K562 (cell line): ENCODE results near the gene CS. TPM values are rescaled to one million over a fixed set of nuclear protein-coding genes. Genes with fewer than 3 reads are reported as not detected.

ENCODE experiments used
- ATF1 ChIP-seq, 2 experiments: fragments of 450-650 bp in 1 of 2; IDR thresholded peaks; 2 replicates each; pipeline ENCODE4 v1.6.1; 2016; ENCODE audit warnings: missing compliant biosample characterization in 1 of 2, missing genetic modification characterization in 1 of 2
- CLOCK ChIP-seq: fragments of 250-450 bp; sonication (Bioruptor Pico); IDR thresholded peaks from 2 replicates; pipeline ENCODE4 v1.4.0; 2020; ENCODE audit warnings: mild to moderate bottlenecking, moderate library complexity, borderline replicate concordance
- DACH1 ChIP-seq: fragments of 450-650 bp; IDR thresholded peaks from 2 replicates; pipeline ENCODE4 v1.6.1; 2018; ENCODE audit not compliant: partially characterized antibody
- ETV5 ChIP-seq: sonication (generic); formaldehyde crosslinking; IDR thresholded peaks from 2 replicates; pipeline ENCODE4 v1.4.0; 2020; ENCODE audit warnings: low read depth, mild to moderate bottlenecking, missing genetic modification reagents
- HDAC1 ChIP-seq, 2 experiments: fragments of 450-650 bp; IDR thresholded peaks; 2 replicates each; pipeline ENCODE4 v1.6.1; 2016 to 2017; ENCODE audit warnings: inconsistent platforms in 1 of 2, mild to moderate bottlenecking in 1 of 2, moderate library complexity in 1 of 2
- MAX ChIP-seq: sonication (generic); formaldehyde crosslinking; IDR thresholded peaks from 2 replicates; pipeline ENCODE4 v1.9.0; 2022; ENCODE audit warnings: mild to moderate bottlenecking, missing genetic modification reagents
- NFATC3 ChIP-seq: fragments of 450-650 bp; IDR thresholded peaks from 2 replicates; pipeline ENCODE4 v1.6.1; 2017; ENCODE audit warnings: mild to moderate bottlenecking
- NFXL1 ChIP-seq: fragments of 450-650 bp; formaldehyde crosslinking; IDR thresholded peaks from 2 replicates; pipeline ENCODE4 v1.4.0; 2021; ENCODE audit warnings: mild to moderate bottlenecking
- RNF219 ChIP-seq: fragments of 250-450 bp; sonication (Bioruptor Pico); IDR thresholded peaks from 2 replicates; pipeline ENCODE4 v1.5.0; 2022; ENCODE audit warnings: mild to moderate bottlenecking
- SMAD4 ChIP-seq: fragments of 250-450 bp; sonication (Bioruptor Pico); conservative IDR thresholded peaks from 2 replicates; pipeline ENCODE4 v1.8.0; 2021; ENCODE audit warnings: inconsistent platforms, mild to moderate bottlenecking, moderate library complexity
- SMARCA5 ChIP-seq: fragments of 450-650 bp; IDR thresholded peaks from 2 replicates; pipeline ENCODE4 v1.6.1; 2016
- SMARCC2 ChIP-seq: fragments of 450-650 bp; IDR thresholded peaks from 2 replicates; pipeline ENCODE4 v1.6.1; 2017; ENCODE audit warnings: antibody characterized with exemption, moderate library complexity, mild to moderate bottlenecking, low read depth
- ZBTB43 ChIP-seq: sonication (generic); formaldehyde crosslinking; IDR thresholded peaks from 2 replicates; pipeline ENCODE4 v1.8.0; 2023; ENCODE audit warnings: mild to moderate bottlenecking, missing genetic modification reagents
- ZNF707 ChIP-seq: fragments of 250-450 bp; sonication (Bioruptor Pico); conservative IDR thresholded peaks from 2 replicates; pipeline ENCODE4 v1.8.0; 2022; ENCODE audit warnings: inconsistent platforms, mild to moderate bottlenecking, moderate library complexity
- ZNF785 ChIP-seq: fragments of 250-450 bp; sonication (Bioruptor Pico); IDR thresholded peaks from 2 replicates; pipeline ENCODE4 v1.4.0; 2020; ENCODE audit warnings: mild to moderate bottlenecking
- polyA plus RNA-seq, 8 experiments: library from polyadenylated mRNA; depleted of rRNA in 4 of 8; stranded (reverse) in 5 of 8; unstranded in 3 of 8; fragments of >200 nt; fragmentation: Nextera tagmentation in 2 of 8; fragmentation: Illumina TruSeq in 1 of 8; extraction: Ambion mirVana in 2 of 8; extraction: Trizol in 1 of 8; gene quantifications; 2 replicates each; pipeline versions ENCODE4 v1.2.1 to v1.2.3, GENCODE V29; 2011 to 2014; ENCODE audit warnings: inconsistent platforms in 1 of 8, missing spikeins in 1 of 8
- total RNA-seq, 7 experiments: library from RNA; depleted of rRNA in 6 of 7; stranded (reverse); fragments of >200 nt in 6 of 7; fragmentation: Illumina TruSeq in 2 of 7; extraction: Trizol in 2 of 7; gene quantifications; 2 replicates each; pipeline versions ENCODE4 v1.2.1 to v1.2.3, GENCODE V29; 2011 to 2021; ENCODE audit warnings: low replicate concordance in 1 of 7

Gene CS
- total and polyA plus RNA-seq, 9 of the 15 experiments (the other 6 are each of a cell fraction or from before 2014, with no cell fraction given) = 99.9 to 390 (median 149) TPM

- TF ChIP-seq CLOCK (CRISPR knock-in tag) (no peak), MAX (CRISPR knock-in tag) (peak; percentile 76), ZNF707 (CRISPR knock-in tag) (0 out of 2 replicates have a peak, but pooled peaks have one; percentile 31), DACH1 (no peak), SMARCC2 (no peak), RNF219 (CRISPR knock-in tag) (0 out of 2 replicates have a peak, but pooled peaks have one; percentile 31), NFXL1 (CRISPR knock-in tag) (no peak), SMAD4 (peak; percentile 92), NFATC3 (no peak), HDAC1 (IDR thresholded peaks at IDR 0.05) (peak in 1 of 2 experiments; percentile 30; a peak in 2 of 4 replicates), ZBTB43 (CRISPR knock-in tag) (0 out of 2 replicates have a peak, but pooled peaks have one; percentile 42), ETV5 (CRISPR knock-in tag) (peak; percentile 50; the same call in 1 of the 2 replicates), ZNF785 (CRISPR knock-in tag) (no peak), ATF1 (CRISPR knock-in tag; IDR thresholded peaks at IDR 0.05) (no peak), ATF1 (tag; IDR thresholded peaks at IDR 0.05) (peak; percentile 94), SMARCA5 (no peak)
- TF ChIP-seq, all 486 proteins: peak for 112
Observed at GRCh38 chr12:56221757-56222530, 78.2 kb downstream of the CS start, which contains the start of gene RNF41 (continued).
